NCI-H1930 (cell line): ENCODE data around the gene CUL9.
A peak's percentile ranks its signal among the peaks of the same experiment; 100 is the strongest.
"Not testable (repeated sequence)": the region's sequence is repeated elsewhere in the genome, so short reads cannot be mapped to it uniquely, and the experiment has no call there.

Experiments
- DNase-seq, 2 experiments: peaks; one replicate each; lab custom pipeline; 2025; lab: John Stamatoyannopoulos, UW

Gene CUL9

GRCh38 chr6:43181942-43182860 is at the start of gene CUL9:
Gene CUL9, plus strand, starts transcription at chr6:43182196. Its CDS starts 2,115 bp downstream, at chr6:43184311.
- peak; percentile 52 to 83 for DNase-seq

GRCh38 chr6:43138267-43138666 is 43.7 kb upstream of the CUL9 start:
- DNase-seq, result no peak

- not testable (repeated sequence) for DNase-seq
Measured at GRCh38 chr6:43139973-43140372, 42.0 kb upstream of the CUL9 start.

- no peak for DNase-seq
Measured at GRCh38 chr6:43141644-43142043, 40.4 kb upstream of the CUL9 start.

GRCh38 chr6:43142101-43142500 is 39.9 kb upstream of the CUL9 start:
- DNase-seq, result no peak

- DNase-seq, result peak; percentile 64 to 74
Measured at GRCh38 chr6:43143235-43144128, 38.5 kb upstream of the CUL9 start.

GRCh38 chr6:43144879-43145278 is 37.1 kb upstream of the CUL9 start:
- DNase-seq, result no peak

GRCh38 chr6:43146261-43146660 is 35.7 kb upstream of the CUL9 start:
- DNase-seq, result no peak

GRCh38 chr6:43146709-43147688 is 35.0 kb upstream of the CUL9 start:
- DNase-seq, result no peak

- DNase-seq, result no peak
Measured at GRCh38 chr6:43147691-43148477, 34.1 kb upstream of the CUL9 start.

GRCh38 chr6:43149265-43149664 is 32.7 kb upstream of the CUL9 start:
- DNase-seq, result no peak

- no peak for DNase-seq
Measured at GRCh38 chr6:43150051-43150751, 31.8 kb upstream of the CUL9 start.

- DNase-seq, result no peak
Measured at GRCh38 chr6:43159599-43159998, 22.4 kb upstream of the CUL9 start.

GRCh38 chr6:43163899-43164298 is 18.1 kb upstream of the CUL9 start:
- DNase-seq, result no peak

GRCh38 chr6:43170417-43170930 is 11.5 kb upstream of the CUL9 start:
- no peak for DNase-seq

- DNase-seq, result peak; percentile 99
Measured at GRCh38 chr6:43170931-43171706, 10.9 kb upstream of the CUL9 start, which contains the start of gene SRF. Gene SRF, plus strand, starts transcription at chr6:43171269. Its CDS starts 388 bp downstream, at chr6:43171657.

GRCh38 chr6:43171707-43172103 is 10.3 kb upstream of the CUL9 start:
- DNase-seq, result no peak

- DNase-seq, result no peak
Measured at GRCh38 chr6:43172104-43173007, 9.6 kb upstream of the CUL9 start.
